Spinal cord (tissue), 10 donors: ENCODE measurements around the gene SLC16A14. TPM values are rescaled to one million over a fixed set of nuclear protein-coding genes. Genes with fewer than 3 reads are reported as not detected.

Experiments used
- DNase-seq, 6 donors: peaks; one replicate each; pipeline versions ENCODE4 v3.0.0 to v3.0.0-alpha.2; 2013 to 2015; ENCODE audit warnings: low spot score in 6 of 6, low read depth in 4 of 6
- H3K27ac ChIP-seq: one replicate; pipeline ENCODE4 v1.5.1; 2013; ENCODE audit warnings: low read depth, low read length, control low read depth
- H3K27me3 ChIP-seq: one replicate; pipeline ENCODE4 v1.6.1; 2013; ENCODE audit warnings: low read length; ENCODE audit not compliant: control insufficient read depth, insufficient read depth
- H3K36me3 ChIP-seq: one replicate; pipeline ENCODE4 v1.6.1; 2013; ENCODE audit warnings: low read length; ENCODE audit not compliant: control insufficient read depth, insufficient read depth
- H3K4me1 ChIP-seq: one replicate; pipeline ENCODE4 v1.6.1; 2013; ENCODE audit warnings: low read length; ENCODE audit not compliant: control insufficient read depth, insufficient read depth
- H3K4me3 ChIP-seq: one replicate; pipeline ENCODE4 v1.5.1; 2013; ENCODE audit warnings: low read depth, low read length, control low read depth
- H3K9me3 ChIP-seq: one replicate; pipeline ENCODE4 v1.6.1; 2013; ENCODE audit warnings: low read length; ENCODE audit not compliant: control insufficient read depth, insufficient read depth
- WGBS: methylation state at CpG from one replicate; pipeline ENCODE4 v1.1.5; 2013; ENCODE audit warnings: missing lambda C conversion rate; ENCODE audit not compliant: insufficient coverage; 5-methylcytosine and 5-hydroxymethylcytosine counted together
- polyA plus RNA-seq, 2 donors: library from polyadenylated mRNA; unstranded; fragments of 120-200 nt; gene quantifications; one replicate each; pipeline ENCODE4 v1.2.1, GENCODE V29; 2013; ENCODE audit not compliant: insufficient read length in 2 of 2
- total RNA-seq, 2 donors: library from RNA; depleted of rRNA in 1 of 2; stranded (reverse); fragments of 120-200 nt in 1 of 2; fragments of >200 nt in 1 of 2; gene quantifications; one replicate each; pipeline versions ENCODE4 v1.2.3 to v1.2.4, GENCODE V29; 2013 to 2014
- donor health status: healthy.

Gene SLC16A14
- total and polyA plus RNA-seq, 4 donors, result 26.7 to 45.9 (median 37.2) TPM

- WGBS, result 63% methylated on average over 1 of the region's 8 CpGs
- no peaks in the 10 kb centered on the region for H3K27me3 ChIP-seq
- no peaks in the 10 kb centered on the region for H3K9me3 ChIP-seq
- no peaks in the 10 kb centered on the region for H3K36me3 ChIP-seq
- no peak overlapping the region for H3K27ac ChIP-seq
- DNase-seq, result no peak
- no peaks in the 10 kb centered on the region for H3K4me1 ChIP-seq
- H3K4me3 ChIP-seq, result no peak overlapping the region
Observed at GRCh38 chr2:230075988-230076631, 7.4 kb upstream of the SLC16A14 start.

- WGBS, result 93% methylated on average over 7 of the region's 7 CpGs
- Histone ChIP-seq H3K4me3 (no peak overlapping the region), H3K27me3 (no peaks in the 10 kb centered on the region), H3K36me3 (no peaks in the 10 kb centered on the region), H3K4me1 (peaks cover 21% of the 10 kb centered on the region), H3K9me3 (no peaks in the 10 kb centered on the region), H3K27ac (no peak overlapping the region)
- DNase-seq, result no peak
Observed at GRCh38 chr2:230071421-230071820, 2.7 kb upstream of the SLC16A14 start.

- Histone ChIP-seq H3K36me3 (no peaks in the 10 kb centered on the region), H3K4me1 (peaks cover 24% of the 10 kb centered on the region), H3K27me3 (no peaks in the 10 kb centered on the region), H3K27ac (no peak overlapping the region), H3K9me3 (no peaks in the 10 kb centered on the region), H3K4me3 (no peak overlapping the region)
- 100% methylated on average over 3 of the region's 6 CpGs for WGBS
- no peak for DNase-seq
Observed at GRCh38 chr2:230069402-230069801, 678 bp upstream of the SLC16A14 start.

- Histone ChIP-seq H3K36me3 (peaks cover 4% of the 10 kb centered on the region), H3K27ac (peak overlapping the region; percentile 84), H3K4me3 (peak overlapping the region; percentile 74), H3K9me3 (no peaks in the 10 kb centered on the region), H3K27me3 (no peaks in the 10 kb centered on the region), H3K4me1 (peaks cover 24% of the 10 kb centered on the region)
- 0% methylated on average over 60 of the region's 60 CpGs for WGBS
- peak; percentile 39 to 91 (median 69) for DNase-seq
Observed at GRCh38 chr2:230068016-230068650, 591 bp downstream of the SLC16A14 start.

GRCh38 chr2:230060672-230061293 is 7.9 kb downstream of the SLC16A14 start:
- 95% methylated on average over 2 of the region's 3 CpGs for WGBS
- no peaks in the 10 kb centered on the region for H3K4me1 ChIP-seq
- H3K9me3 ChIP-seq, result no peaks in the 10 kb centered on the region
- no peaks in the 10 kb centered on the region for H3K27me3 ChIP-seq
- no peak for DNase-seq
- no peak overlapping the region for H3K27ac ChIP-seq
- peaks cover 16% of the 10 kb centered on the region for H3K36me3 ChIP-seq
- no peak overlapping the region for H3K4me3 ChIP-seq

- Histone ChIP-seq H3K27ac (no peak overlapping the region), H3K27me3 (no peaks in the 10 kb centered on the region), H3K4me1 (peaks cover 3% of the 10 kb centered on the region), H3K9me3 (no peaks in the 10 kb centered on the region), H3K4me3 (no peak overlapping the region), H3K36me3 (peaks cover 11% of the 10 kb centered on the region)
- WGBS, result 83% methylated on average over 1 of the region's 2 CpGs
- peak in 1 of 6 donors; percentile 29 for DNase-seq
Observed at GRCh38 chr2:230053753-230054478, 14.8 kb downstream of the SLC16A14 start.

GRCh38 chr2:230052299-230052698 is 16.4 kb downstream of the SLC16A14 start:
- H3K9me3 ChIP-seq, result no peaks in the 10 kb centered on the region
- no peak overlapping the region for H3K27ac ChIP-seq
- H3K27me3 ChIP-seq, result no peaks in the 10 kb centered on the region
- H3K4me3 ChIP-seq, result no peak overlapping the region
- peaks cover 3% of the 10 kb centered on the region for H3K4me1 ChIP-seq
- WGBS, result no CpG with 5 or more reads among the region's 2 CpGs
- no peak for DNase-seq
- H3K36me3 ChIP-seq, result peaks cover 7% of the 10 kb centered on the region

GRCh38 chr2:230050136-230050535 is 18.6 kb downstream of the SLC16A14 start:
- H3K4me1 ChIP-seq, result peaks cover 3% of the 10 kb centered on the region
- no peaks in the 10 kb centered on the region for H3K27me3 ChIP-seq
- no peak for DNase-seq
- no peaks in the 10 kb centered on the region for H3K9me3 ChIP-seq
- H3K27ac ChIP-seq, result no peak overlapping the region
- H3K36me3 ChIP-seq, result peaks cover 14% of the 10 kb centered on the region
- no CpG with 5 or more reads among the region's 3 CpGs for WGBS
- H3K4me3 ChIP-seq, result no peak overlapping the region

GRCh38 chr2:230048010-230048671 is 20.6 kb downstream of the SLC16A14 start:
- H3K27ac ChIP-seq, result no peak overlapping the region
- WGBS, result no CpG with 5 or more reads among the region's 4 CpGs
- H3K4me3 ChIP-seq, result no peak overlapping the region
- no peaks in the 10 kb centered on the region for H3K27me3 ChIP-seq
- H3K9me3 ChIP-seq, result no peaks in the 10 kb centered on the region
- no peaks in the 10 kb centered on the region for H3K4me1 ChIP-seq
- H3K36me3 ChIP-seq, result peaks cover 30% of the 10 kb centered on the region
- no peak for DNase-seq
